HG03521 (cell line): ENCODE results near the gene RAPGEF1.
A peak's percentile ranks its signal among the peaks of the same experiment; 100 is the strongest.
"Not testable (repeated sequence)": the region's sequence is repeated elsewhere in the genome, so short reads cannot be mapped to it uniquely, and the experiment has no call there.

Experiments used
- ATAC-seq: cut with Tn5 transposase; IDR thresholded peaks from one replicate; pipeline ENCODE4 v1.9.1; 2021; ENCODE audit warnings: mild to moderate bottlenecking, moderate library complexity; ENCODE audit not compliant: unreplicated experiment

Gene RAPGEF1

DNA sequence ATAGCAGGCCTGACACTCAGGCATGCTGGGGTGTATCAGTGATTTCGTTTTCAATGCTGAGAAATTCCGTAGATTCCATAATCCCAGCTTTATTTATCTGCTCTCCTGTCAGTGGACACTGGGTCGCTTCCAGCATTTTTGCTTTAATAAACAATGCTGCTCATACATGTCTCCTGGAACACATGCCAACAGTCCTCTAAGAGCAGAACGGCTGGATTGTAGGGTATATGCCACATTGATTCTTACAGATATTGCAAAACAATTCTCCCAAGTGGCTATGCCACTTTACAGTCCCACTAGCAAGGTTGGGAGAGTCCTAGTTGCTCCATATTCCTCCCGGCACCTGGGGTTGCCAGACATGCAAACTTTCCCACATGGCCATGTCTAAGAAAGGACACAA, 81.9 kb downstream of the RAPGEF1 start:
- ATAC-seq, result no peak

DNA sequence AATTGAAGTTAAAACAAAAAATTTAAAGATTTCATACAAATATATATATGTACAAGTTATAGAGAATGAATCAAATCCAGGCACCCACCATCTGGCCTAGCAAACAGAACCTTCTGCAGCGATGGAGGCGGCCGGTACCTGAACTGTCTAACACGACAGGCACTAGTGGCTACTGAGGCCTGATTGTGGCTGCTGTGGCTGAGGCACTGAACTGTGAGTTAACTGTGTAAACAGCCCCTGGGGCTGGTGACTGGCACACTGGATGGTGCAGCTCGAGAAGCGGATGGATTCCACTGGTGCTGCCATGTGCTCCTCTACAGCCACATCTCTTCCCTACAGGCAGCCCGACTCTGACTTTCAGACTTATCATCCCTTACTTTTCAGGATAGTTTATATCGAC, 82.4 kb downstream of the RAPGEF1 start:
- ATAC-seq, result no peak

DNA sequence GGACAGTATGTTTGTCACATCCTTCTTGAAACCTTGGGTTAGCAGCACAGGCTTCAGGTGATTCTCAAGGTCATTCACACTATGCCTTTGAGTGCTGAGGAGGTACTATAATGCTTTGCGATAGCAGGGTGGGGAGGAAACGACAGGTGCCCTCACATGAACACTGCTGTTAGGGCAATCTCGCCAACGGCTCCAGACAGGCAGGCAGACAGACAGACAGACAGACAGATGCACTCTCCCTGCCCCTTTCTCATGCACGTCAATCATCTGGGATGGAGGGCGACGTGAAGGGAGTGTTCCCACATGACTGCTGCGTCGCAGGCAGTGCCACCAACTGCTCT, 82.9 kb downstream of the RAPGEF1 start:
- no peak for ATAC-seq

DNA sequence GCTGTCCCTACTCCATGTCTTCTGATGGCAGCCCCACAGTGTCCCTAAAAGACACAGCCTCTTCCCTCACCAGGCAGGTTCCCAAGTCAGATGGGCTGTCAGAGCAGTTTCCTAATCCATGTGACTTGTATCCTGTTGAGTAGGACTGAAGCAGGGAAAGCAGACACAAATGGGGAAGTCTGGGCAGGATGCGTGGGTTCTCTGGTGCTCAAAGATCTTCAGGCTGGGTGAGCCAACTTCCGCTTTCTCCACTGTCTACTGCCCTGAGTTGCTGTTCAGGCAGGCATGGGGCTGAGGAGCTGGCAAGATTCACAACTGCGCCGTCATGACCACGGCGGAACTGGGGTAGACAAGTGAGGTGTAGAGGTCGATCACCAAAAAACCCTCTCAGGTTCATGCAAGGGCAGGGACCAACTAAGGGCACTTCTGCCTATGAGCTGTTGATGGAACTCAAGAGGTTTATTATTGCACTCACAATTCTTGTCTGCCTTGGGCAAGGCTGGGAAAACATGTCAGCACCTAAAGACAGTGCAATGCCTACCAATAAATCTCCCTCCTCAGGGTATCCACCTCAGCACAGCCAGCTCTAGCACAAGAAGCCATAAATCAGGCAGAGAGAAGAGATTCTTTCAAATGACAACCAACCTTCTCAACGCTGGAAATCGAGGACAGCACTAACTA, 83.4 kb downstream of the RAPGEF1 start:
- ATAC-seq, result peak; percentile 55

DNA sequence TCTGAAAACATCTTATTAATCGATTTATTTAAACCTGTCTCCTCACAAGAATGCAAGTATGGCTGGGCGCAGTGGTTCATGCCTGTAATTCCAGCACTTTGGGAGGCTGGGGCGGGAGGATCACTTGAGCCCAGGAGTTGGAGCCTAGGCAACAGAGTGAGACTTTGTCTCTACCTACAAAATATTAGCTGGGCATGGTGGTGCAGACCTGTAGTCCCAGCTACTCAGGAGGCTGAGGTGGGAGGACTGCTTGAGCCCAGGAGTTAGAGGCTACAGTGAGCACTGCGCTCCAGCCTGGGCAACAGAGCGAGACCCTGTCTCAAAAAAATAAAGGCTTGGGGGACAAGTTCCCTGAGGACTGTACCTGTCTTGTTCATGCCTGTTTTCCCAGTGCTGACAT, 85.5 kb downstream of the RAPGEF1 start:
- not testable (repeated sequence) for ATAC-seq

DNA sequence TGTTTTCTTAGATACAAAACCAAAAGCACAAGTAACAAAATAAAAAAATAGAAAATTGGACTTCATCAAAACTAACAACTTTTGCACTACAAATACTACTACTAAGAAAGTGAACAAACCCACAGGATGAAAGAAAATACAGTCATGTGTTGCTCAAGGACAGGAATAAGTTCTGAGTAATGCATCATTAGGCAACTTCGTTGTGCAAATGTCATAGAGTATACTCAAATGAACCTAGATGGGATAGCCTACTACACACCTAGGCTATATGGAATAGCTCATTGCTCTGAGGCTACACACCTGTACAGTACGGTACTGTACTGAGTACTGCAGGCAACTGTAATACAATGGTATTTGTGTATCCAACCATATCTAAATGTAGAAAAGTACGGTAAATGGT, 88.3 kb downstream of the RAPGEF1 start:
- no peak for ATAC-seq

DNA sequence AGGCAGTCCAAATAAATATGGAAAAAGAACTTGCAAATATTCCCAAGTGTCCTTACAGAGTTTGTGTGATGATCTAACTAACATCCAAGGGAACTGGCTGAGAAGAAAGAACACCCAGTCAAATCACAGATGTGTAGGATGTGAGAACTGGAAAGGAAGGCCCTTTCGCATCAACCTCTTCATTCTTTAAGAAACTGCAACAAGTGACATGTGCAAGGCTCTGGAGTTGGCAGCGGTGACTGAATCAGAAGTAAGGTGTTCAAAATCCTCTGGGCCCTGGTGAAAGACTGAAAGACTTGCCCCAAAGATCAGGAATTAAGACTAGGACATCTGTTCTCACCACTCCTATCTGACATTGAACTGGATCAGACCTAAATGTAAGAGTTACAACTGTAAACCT, 88.7 kb downstream of the RAPGEF1 start:
- no peak for ATAC-seq

DNA sequence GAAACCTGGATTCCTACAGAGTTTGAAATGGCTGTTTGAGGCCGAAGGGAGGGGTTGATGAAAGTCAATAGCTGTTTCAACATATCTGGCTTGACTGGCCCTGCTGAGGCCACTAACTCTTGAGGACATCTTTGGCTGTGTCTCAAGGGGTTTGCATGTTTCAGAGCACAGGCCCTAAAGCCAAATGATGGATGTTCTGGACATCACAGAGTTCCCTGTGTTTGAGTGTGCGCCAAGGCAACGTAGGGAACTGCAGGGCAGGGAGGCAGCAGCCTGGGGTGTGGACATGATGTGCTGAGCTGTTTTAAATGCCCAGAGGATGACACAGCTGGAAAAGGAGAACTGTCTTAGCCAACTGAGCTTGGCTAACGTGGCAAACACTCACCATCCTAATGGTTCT, 89.6 kb downstream of the RAPGEF1 start:
- no peak for ATAC-seq

DNA sequence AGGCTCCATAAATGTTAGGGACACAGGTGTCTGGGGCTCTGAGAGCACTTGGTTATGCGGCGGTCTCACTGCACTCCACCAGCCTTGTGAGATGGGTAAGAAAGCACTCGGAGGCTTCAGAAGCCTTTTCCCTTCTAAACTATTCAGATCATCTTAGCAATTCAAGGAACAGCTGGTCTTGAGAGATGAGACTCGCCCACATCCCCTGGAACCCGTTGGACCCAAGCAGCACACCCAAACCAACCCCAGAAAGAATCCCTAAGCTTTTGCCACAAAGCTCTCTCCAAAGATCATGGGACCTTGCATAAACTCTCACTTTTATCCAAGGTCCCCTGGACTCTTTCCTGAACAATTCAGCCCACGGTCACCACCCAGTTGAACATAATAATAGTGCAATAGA, 90.2 kb downstream of the RAPGEF1 start:
- ATAC-seq, result no peak

DNA sequence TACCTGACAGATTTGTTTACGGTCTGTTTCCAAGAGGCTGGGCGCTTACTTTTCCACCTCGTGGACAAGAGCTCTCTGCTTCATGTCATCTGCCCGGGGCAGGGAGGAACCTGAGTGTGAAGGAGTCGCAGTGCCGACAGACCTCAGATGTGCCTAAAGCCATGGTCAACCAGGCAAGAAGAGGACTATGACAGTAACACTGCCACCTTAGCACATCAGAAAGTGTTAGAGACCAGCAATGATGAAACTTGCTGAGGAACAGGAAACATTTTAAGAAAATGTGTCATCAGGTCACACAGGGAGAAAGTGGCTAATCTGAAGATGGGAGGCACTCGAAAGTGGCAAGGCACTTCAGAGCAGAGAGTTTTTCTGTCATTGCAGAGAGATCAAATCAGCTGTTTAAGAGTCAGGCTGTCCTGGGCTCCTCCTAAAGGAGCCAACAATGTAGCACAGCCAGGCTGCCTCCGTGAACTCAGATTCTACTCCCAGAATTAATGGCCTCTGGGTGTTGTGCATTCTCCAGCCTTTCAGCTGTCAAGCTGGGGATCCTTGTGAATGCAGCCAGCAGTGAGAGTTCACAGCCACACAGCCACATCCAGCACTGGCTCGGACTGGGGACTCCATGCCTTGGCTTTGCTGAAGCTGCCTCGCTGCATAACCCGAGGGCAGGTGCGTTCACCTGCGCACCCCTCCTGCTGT, 94.6 kb downstream of the RAPGEF1 start:
- ATAC-seq, result no peak

DNA sequence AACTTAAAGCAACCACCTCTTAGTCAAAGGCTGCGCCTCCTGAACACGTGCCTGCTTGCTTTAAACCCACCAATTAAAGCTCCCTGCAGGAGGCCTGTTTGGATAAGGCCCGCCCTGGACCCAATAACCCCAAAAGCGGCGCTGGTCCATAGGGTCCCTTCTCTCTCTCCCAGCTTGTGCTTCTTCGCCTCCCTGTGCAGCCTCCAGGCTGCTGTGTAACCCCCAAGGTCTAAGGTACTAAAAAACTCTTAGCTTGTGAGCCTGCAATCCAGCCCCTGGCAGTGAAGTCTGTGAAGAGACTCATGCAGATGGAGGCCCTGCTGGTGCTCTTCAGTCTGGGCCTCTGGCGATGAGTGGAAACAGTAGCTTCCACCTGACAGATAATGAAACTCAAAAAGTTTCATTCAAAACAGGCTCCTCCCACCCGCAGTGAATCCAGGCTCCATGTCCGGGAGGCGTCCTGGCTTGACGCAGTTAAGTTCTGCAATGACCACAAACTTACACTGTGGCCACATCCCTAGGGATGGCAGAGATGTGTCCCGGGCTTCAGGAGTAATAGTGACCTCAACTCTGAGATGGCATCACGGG, 97.3 kb downstream of the RAPGEF1 start:
- no peak for ATAC-seq

DNA sequence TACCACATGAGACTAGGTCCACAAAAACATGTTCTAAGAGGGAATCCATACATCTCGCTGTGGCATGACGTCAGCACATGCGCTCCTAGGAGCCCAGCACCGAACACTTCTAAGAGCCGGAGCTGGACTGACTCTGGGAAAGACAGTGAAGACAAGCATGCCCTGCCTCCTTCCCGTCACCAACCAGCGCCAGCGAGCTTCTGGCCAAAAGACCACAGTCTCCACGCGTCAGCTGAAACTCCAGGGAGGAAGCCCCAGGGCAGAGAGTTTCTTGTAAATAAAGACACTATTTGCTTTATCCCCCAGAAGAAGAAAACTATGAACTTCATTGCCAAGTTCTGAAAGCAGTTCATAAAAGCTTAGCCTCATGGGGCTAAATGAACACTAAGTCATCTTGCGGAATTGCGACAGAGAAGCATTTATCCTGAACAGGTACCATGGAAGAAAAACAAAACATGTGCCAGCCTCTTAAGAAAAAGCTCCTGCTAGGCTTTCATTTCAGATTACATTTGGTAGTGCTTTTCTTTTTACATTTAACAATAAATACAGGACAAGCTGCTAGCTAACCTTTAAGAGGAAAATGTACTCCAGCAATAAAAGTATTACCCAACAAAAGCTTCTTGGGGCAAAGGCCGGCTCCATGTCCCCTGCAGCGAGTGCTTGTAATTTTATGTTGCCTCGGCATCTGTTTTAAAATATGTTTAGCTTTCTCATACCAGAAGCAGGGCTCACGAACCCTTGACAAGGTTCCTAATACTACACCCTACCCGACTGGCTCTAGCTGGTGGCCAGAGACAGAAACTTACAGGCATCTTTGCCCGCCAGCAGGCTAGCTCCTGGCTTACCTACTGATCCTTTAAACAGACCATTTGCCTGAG, 98.0 kb downstream of the RAPGEF1 start:
- no peak for ATAC-seq

DNA sequence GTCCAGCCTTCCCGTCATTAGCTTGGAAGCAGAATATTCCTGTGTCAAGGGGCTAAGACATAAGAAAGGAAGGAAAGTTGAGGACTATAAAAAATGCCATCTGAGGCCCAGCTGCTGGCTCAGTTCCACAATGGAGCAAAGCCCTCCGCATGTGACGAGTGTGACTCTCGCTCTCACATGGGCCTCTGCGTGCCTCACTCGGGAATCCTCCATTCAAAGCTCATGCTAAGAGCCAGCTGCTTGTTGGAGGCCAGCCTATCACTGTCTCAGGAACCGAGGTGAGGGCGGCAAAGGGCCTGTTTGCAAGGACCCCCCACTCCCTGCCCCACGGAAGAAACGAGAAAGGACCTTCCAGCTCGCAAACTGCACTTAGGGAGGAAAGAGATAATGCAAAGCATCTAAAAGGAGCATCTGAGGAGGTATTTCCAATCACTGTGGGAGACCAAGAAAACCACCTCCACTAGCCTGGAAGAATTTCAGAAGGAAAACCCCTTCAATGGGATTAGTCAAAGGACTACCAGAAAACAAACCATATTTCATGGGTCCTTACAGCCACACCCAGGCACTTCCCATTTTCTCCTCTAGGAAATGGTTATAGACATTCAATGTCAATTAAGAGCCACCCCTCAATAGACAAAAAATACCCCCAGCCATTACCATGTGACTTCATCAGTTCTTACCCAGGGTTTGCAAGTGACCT, 99.3 kb downstream of the RAPGEF1 start:
- ATAC-seq, result no peak

DNA sequence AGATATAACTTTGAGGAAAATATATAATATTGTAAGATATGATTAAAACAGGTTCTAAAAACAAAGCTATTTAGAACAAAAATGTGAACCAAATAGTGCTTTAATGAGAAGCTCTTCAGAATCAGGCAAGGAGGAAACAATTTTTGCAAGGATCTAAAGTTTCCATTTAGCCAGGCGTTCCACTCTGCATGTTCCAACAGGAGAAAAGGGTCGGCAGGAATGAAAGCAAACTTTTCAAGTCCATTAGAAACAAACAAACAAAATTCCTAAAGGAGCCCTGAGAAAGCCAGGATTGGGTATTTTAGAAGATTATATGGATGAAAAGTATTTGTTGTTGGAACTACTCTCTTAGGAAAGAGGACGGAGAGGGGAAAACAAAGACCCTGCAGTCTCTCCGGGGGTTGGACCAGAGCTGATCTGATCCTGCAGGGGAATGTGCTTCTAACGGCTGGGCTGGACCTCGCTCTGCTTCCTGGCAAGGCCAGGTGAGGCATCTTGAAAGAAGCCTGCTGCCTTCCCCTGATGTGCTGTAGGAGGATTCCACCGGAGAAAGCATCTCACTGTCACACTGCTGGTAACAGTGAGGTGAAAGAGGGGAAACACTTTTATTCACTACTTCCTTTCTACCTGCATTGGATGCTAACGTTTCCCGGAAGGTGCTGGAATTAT, 100.0 kb downstream of the RAPGEF1 start:
- no peak for ATAC-seq

DNA sequence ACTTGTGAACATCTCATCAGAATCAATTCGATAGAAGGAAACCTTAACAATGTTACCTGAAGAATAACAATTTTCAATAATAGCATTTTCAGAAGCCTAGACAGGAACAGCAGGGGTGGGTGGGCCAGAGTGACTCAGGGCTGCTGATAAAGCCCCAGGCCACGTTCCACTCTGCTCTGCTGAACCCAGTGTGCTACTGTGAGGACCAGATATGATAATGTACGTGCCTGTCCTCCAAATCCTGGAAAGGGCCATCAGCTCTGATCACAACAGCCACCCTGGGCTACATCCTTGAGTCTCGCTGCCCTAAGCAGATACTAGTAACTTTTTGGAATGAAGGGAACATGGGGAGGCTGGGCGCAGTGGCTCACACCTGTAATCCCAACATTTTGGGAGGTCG, 103.3 kb downstream of the RAPGEF1 start:
- no peak for ATAC-seq

DNA sequence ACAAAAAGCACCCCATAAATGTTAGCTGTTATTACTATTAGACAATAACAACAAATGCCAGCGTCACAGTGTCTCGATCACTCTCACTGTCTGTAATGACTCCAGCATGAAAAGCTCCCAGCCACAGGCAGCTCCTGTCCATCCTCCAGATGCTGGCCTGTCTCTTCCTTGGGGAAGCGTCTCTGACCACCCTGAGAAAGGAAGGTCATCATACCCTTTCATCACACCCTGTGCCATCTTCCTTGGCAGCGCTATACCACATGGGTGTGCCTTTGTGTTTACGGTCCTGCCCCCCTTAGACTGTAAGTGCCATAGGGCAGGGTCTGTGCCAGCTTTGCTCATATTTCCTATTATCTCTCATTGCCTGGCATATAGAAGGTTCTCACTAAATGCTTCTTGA, 104.0 kb downstream of the RAPGEF1 start:
- no peak for ATAC-seq

DNA sequence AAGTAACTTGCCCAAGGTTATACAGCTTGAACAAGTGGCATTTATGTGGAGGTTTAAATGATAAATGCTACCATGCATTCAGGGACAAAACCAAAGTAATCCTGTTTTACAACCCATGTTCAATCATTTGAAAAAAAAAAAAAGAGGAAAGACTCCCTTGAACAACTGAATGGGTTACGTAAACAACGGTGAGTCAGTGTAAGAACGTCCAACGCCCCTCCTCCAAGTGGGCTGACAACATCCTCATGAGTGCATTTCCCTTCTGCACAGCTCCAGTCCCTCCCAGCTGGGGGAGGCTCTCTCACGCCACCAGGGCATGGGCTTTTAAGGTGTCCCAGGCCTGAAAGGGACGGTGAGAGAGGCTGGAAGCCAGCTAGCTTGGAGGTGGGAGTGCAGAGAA, 104.6 kb downstream of the RAPGEF1 start:
- ATAC-seq, result no peak

DNA sequence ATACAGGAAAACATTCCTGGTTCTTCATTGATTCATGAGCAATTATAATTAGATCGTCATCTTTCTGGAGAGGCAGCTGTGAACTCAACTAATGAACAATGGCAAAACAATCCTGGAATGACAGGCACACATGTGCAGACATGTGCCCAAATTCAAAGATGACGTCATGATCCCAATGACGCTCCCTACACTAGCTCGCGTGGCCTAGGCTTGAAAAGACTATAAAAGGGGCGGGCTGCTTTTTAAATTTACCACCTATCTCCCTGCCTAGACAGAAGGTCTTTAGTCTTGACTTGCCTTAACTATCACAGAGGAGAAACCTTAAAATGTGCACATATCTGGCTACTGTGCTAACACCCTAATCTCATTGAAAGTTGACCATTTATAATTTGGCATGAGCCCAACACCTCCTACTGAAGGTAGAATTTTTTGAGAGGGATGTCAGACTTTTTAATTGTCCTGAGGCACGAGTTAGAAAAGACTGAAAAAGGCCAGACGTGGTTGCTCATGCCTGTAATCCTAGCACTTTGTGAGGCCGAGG, 106.3 kb downstream of the RAPGEF1 start:
- no peak for ATAC-seq

DNA sequence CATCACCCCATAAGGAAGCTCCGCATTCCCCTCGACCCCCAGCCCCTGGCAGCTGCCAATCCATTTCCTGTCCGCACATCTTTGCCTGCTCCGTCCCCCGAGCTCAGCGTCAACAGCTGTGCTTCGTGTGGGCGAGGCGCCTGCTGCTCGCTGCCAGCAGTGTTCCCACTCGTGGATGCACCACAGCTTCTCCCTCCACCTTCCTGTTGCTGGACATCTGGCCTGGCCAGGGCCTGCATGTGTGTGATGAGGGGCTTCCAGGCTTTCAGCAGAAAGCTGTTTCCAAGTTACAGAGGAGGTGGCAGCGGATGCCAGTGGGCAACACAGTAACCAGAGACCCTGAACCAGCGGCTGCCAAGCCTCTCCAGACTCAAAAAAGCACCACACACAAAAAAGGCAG, 108.6 kb downstream of the RAPGEF1 start:
- no peak for ATAC-seq

DNA sequence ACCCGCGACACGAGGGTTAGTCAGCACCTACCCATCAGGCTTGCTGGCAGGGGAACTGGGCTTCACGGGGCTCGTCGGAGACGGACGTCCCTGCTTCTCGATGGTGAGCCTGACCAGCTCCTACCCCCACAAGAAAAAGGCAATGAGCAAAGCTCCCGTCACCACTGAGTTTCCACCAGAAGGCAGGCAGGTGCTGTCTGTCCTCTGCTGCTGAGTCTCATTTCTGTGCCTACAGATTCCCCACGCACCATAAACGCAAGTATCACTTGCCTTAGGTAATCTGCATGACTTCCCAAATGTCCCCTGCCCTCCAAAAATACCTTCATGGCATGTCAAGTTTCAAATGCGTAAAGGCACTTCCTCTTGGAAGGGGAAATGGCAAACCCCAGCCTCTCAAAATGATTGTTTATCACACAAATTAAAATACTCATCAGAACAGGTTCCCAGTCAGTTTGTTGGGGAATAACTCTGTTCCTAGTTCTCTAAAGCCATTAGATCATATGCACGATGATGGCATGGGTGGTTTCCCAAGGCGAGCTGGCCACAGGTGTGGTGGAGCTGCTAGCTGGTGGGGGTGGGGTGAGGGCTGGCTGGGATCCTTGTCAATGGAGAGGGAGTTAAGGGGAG, 109.6 kb downstream of the RAPGEF1 start:
- ATAC-seq, result no peak
